OCI-LY1 (cell line): Measurements from ENCODE around the gene ZMIZ1.

Source experiments
- CTCF ChIP-seq: fragments of 200-600 bp; sonication (generic), shearing (Covaris generic); IDR thresholded peaks from 2 replicates; pipeline ENCODE4 v1.5.1; 2017; ENCODE audit warnings: mild to moderate bottlenecking, antibody characterized with exemption, low read length, moderate library complexity, mixed read lengths
- EZH2 ChIP-seq: fragments of 200-600 bp; sonication (generic), shearing (Covaris generic); IDR thresholded peaks from 2 replicates; pipeline ENCODE4 v1.8.0; 2017; ENCODE audit warnings: borderline replicate concordance, mixed run types, mild to moderate bottlenecking, antibody characterized with exemption, low read length, moderate library complexity, mixed read lengths

- TF ChIP-seq CTCF (no peak), EZH2 (no peak)
Observed at GRCh38 chr10:79055892-79056291, 12.9 kb upstream of the ZMIZ1 start.
